IgD-negative memory B cell (primary cell): ENCODE results near the gene ADAM12. TPM values are rescaled to one million over a fixed set of nuclear protein-coding genes. Genes with fewer than 3 reads are reported as not detected.
"Not testable (repeated sequence)": the region's sequence is repeated elsewhere in the genome, so short reads cannot be mapped to it uniquely, and the experiment has no call there.

Experiments
- H3K27ac Mint-ChIP-seq, 3 donors: one replicate each; pipeline ENCODE4 v1.8.0; 2020 to 2022; ENCODE audit warnings: mild to moderate bottlenecking in 3 of 3, mixed read lengths in 3 of 3, moderate library complexity in 1 of 3
- H3K27me3 Mint-ChIP-seq: one replicate; pipeline ENCODE4 v1.8.0; 2021; ENCODE audit warnings: mixed read lengths
- H3K36me3 Mint-ChIP-seq: one replicate; pipeline ENCODE4 v1.8.0; 2020; ENCODE audit warnings: mild to moderate bottlenecking, mixed read lengths
- H3K4me1 Mint-ChIP-seq, 3 donors: one replicate each; pipeline ENCODE4 v1.8.0; 2020 to 2022; ENCODE audit warnings: mixed read lengths in 3 of 3, mild to moderate bottlenecking in 1 of 3
- H3K4me3 Mint-ChIP-seq, 4 donors: one replicate each; pipeline ENCODE4 v1.8.0; 2020 to 2022; ENCODE audit warnings: mild to moderate bottlenecking in 4 of 4, mixed read lengths in 4 of 4, moderate library complexity in 3 of 4
- H3K9me3 Mint-ChIP-seq, 3 donors: one replicate each; pipeline ENCODE4 v1.8.0; 2020 to 2021; ENCODE audit warnings: mixed read lengths in 3 of 3, mild to moderate bottlenecking in 1 of 3
- polyA plus RNA-seq: library from polyadenylated mRNA; unstranded; fragments of 300-500 nt; fragmentation: Illumina TruSeq; gene quantifications from one replicate; pipeline ENCODE4 v1.2.3, GENCODE V29; 2021

Gene ADAM12
- polyA plus RNA-seq, 1 donor from 2014 or later, result not detected

GRCh38 chr10:126372396-126372795 lies 15.9 kb downstream of the ADAM12 start:
- Mint-ChIP-seq H3K27ac (peak overlapping the region in 1 of 3 donors; percentile 54), H3K4me3 (no peak overlapping the region), H3K27me3 (no peaks in the 10 kb centered on the region), H3K4me1 (no peaks in the 10 kb centered on the region), H3K36me3 (peaks cover 1% of the 10 kb centered on the region), H3K9me3 (peaks cover 2 to 10% (median 5%) of the 10 kb centered on the region in 3 donors)

- H3K4me3 Mint-ChIP-seq, result peak overlapping the region in 1 of 4 donors; percentile 6
- H3K4me1 Mint-ChIP-seq, result no peaks in the 10 kb centered on the region
- H3K27ac Mint-ChIP-seq, result no peak overlapping the region
- H3K36me3 Mint-ChIP-seq, result peaks cover 3% of the 10 kb centered on the region
- H3K27me3 Mint-ChIP-seq, result no peaks in the 10 kb centered on the region
- peaks cover 1 to 3% (median 3%) of the 10 kb centered on the region in 3 donors for H3K9me3 Mint-ChIP-seq
These were observed 19.1 kb downstream of the ADAM12 start for GRCh38 chr10:126369125-126369710.

GRCh38 chr10:126357169-126357568 lies 31.1 kb downstream of the ADAM12 start:
- peaks cover 1% of the 10 kb centered on the region for H3K27me3 Mint-ChIP-seq
- peak overlapping the region in 1 of 3 donors; percentile 34 for H3K27ac Mint-ChIP-seq
- peaks cover 9 to 25% (median 11%) of the 10 kb centered on the region in 3 donors for H3K9me3 Mint-ChIP-seq
- H3K4me3 Mint-ChIP-seq, result peak overlapping the region in 1 of 4 donors; percentile 37
- H3K4me1 Mint-ChIP-seq, result no peaks in the 10 kb centered on the region
- H3K36me3 Mint-ChIP-seq, result no peaks in the 10 kb centered on the region

- Mint-ChIP-seq H3K4me1 (no peaks in the 10 kb centered on the region), H3K27ac (no peak overlapping the region), H3K4me3 (no peak overlapping the region), H3K27me3 (no peaks in the 10 kb centered on the region), H3K9me3 (peaks cover 3 to 20% (median 9%) of the 10 kb centered on the region in 3 donors), H3K36me3 (no peaks in the 10 kb centered on the region)
These were observed 34.6 kb downstream of the ADAM12 start for GRCh38 chr10:126353666-126354065.

- no peak overlapping the region for H3K27ac Mint-ChIP-seq
- no peak overlapping the region for H3K4me3 Mint-ChIP-seq
- no peaks in the 10 kb centered on the region for H3K4me1 Mint-ChIP-seq
- H3K27me3 Mint-ChIP-seq, result no peaks in the 10 kb centered on the region
- H3K9me3 Mint-ChIP-seq, result peaks cover 3 to 17% (median 8%) of the 10 kb centered on the region in 3 donors
- no peaks in the 10 kb centered on the region for H3K36me3 Mint-ChIP-seq
These were observed 35.8 kb downstream of the ADAM12 start for GRCh38 chr10:126352453-126352852.

- Mint-ChIP-seq H3K27ac (no peak overlapping the region), H3K4me3 (no peak overlapping the region), H3K27me3 (no peaks in the 10 kb centered on the region), H3K36me3 (no peaks in the 10 kb centered on the region), H3K9me3 (peaks cover 3 to 6% (median 5%) of the 10 kb centered on the region in 3 donors), H3K4me1 (no peaks in the 10 kb centered on the region)
These were observed 37.3 kb downstream of the ADAM12 start for GRCh38 chr10:126351021-126351420.

GRCh38 chr10:126350216-126350992 lies 37.9 kb downstream of the ADAM12 start:
- Mint-ChIP-seq H3K9me3 (peaks cover 0 to 6% (median 5%) of the 10 kb centered on the region in 3 donors), H3K27me3 (no peaks in the 10 kb centered on the region), H3K4me3 (no peak overlapping the region), H3K4me1 (no peaks in the 10 kb centered on the region), H3K27ac (no peak overlapping the region), H3K36me3 (peaks cover 2% of the 10 kb centered on the region)

GRCh38 chr10:126349676-126350075 lies 38.6 kb downstream of the ADAM12 start:
- no peaks in the 10 kb centered on the region for H3K4me1 Mint-ChIP-seq
- no peak overlapping the region for H3K27ac Mint-ChIP-seq

GRCh38 chr10:126349101-126349500 lies 39.2 kb downstream of the ADAM12 start:
- H3K27me3 Mint-ChIP-seq, result no peaks in the 10 kb centered on the region
- H3K9me3 Mint-ChIP-seq, result peaks cover 0 to 7% (median 6%) of the 10 kb centered on the region in 3 donors
- H3K4me3 Mint-ChIP-seq, result no peak overlapping the region
- H3K4me1 Mint-ChIP-seq, result no peaks in the 10 kb centered on the region
- H3K36me3 Mint-ChIP-seq, result peaks cover 4% of the 10 kb centered on the region
- H3K27ac Mint-ChIP-seq, result no peak overlapping the region

More at GRCh38 chr10:126349676-126350075, 38.6 kb downstream of the ADAM12 start:
- H3K36me3 Mint-ChIP-seq, result peaks cover 2% of the 10 kb centered on the region
- H3K4me3 Mint-ChIP-seq, result no peak overlapping the region
- peaks cover 0 to 6% (median 5%) of the 10 kb centered on the region in 3 donors for H3K9me3 Mint-ChIP-seq
- no peaks in the 10 kb centered on the region for H3K27me3 Mint-ChIP-seq

- not testable (repeated sequence) for H3K27ac Mint-ChIP-seq, H3K4me3 Mint-ChIP-seq, H3K27me3 Mint-ChIP-seq, H3K4me1 Mint-ChIP-seq, H3K36me3 Mint-ChIP-seq
- H3K9me3 Mint-ChIP-seq, result peaks cover 0 to 10% (median 5%) of the 10 kb centered on the region in 3 donors
These were observed 44.8 kb downstream of the ADAM12 start for GRCh38 chr10:126343496-126343895.

GRCh38 chr10:126342680-126343079 lies 45.6 kb downstream of the ADAM12 start:
- H3K36me3 Mint-ChIP-seq, result peaks cover 6% of the 10 kb centered on the region
- H3K4me3 Mint-ChIP-seq, result no peak overlapping the region
- no peaks in the 10 kb centered on the region for H3K4me1 Mint-ChIP-seq
- H3K27ac Mint-ChIP-seq, result no peak overlapping the region
- H3K9me3 Mint-ChIP-seq, result peaks cover 0 to 10% (median 5%) of the 10 kb centered on the region in 3 donors
- H3K27me3 Mint-ChIP-seq, result peaks cover 2% of the 10 kb centered on the region

- Mint-ChIP-seq H3K36me3 (peaks cover 6% of the 10 kb centered on the region), H3K9me3 (peaks cover 0 to 10% (median 2%) of the 10 kb centered on the region in 3 donors), H3K4me3 (no peak overlapping the region), H3K27me3 (peaks cover 2% of the 10 kb centered on the region), H3K4me1 (no peaks in the 10 kb centered on the region), H3K27ac (no peak overlapping the region)
These were observed 46.8 kb downstream of the ADAM12 start for GRCh38 chr10:126341491-126341890.

- peaks cover 2% of the 10 kb centered on the region for H3K27me3 Mint-ChIP-seq
- H3K4me1 Mint-ChIP-seq, result no peaks in the 10 kb centered on the region
- H3K27ac Mint-ChIP-seq, result no peak overlapping the region
- H3K36me3 Mint-ChIP-seq, result peaks cover 2% of the 10 kb centered on the region
- peaks cover 0 to 7% (median 0%) of the 10 kb centered on the region in 3 donors for H3K9me3 Mint-ChIP-seq
- no peak overlapping the region for H3K4me3 Mint-ChIP-seq
These were observed 50.9 kb downstream of the ADAM12 start for GRCh38 chr10:126337251-126337810.

- Mint-ChIP-seq H3K4me3 (no peak overlapping the region), H3K4me1 (no peaks in the 10 kb centered on the region), H3K9me3 (peaks cover 0 to 6% (median 0%) of the 10 kb centered on the region in 3 donors), H3K27ac (no peak overlapping the region), H3K27me3 (peaks cover under 1% of the 10 kb centered on the region), H3K36me3 (peaks cover 2% of the 10 kb centered on the region)
These were observed 51.5 kb downstream of the ADAM12 start for GRCh38 chr10:126336801-126337200.

GRCh38 chr10:126334272-126334671 lies 54.0 kb downstream of the ADAM12 start:
- no peaks in the 10 kb centered on the region for H3K27me3 Mint-ChIP-seq
- no peaks in the 10 kb centered on the region for H3K36me3 Mint-ChIP-seq
- H3K27ac Mint-ChIP-seq, result no peak overlapping the region
- H3K4me3 Mint-ChIP-seq, result no peak overlapping the region
- peaks cover 0 to 2% (median 0%) of the 10 kb centered on the region in 3 donors for H3K9me3 Mint-ChIP-seq
- H3K4me1 Mint-ChIP-seq, result no peaks in the 10 kb centered on the region
